Vagina (tissue), 2 donors: ENCODE data around the gene KANK4.

ENCODE experiments used
- CTCF ChIP-seq, 3 experiments: fragments of 450-650 bp in 2 of 3; fragments of 200-600 bp in 1 of 3; sonication (generic) in 1 of 3; IDR thresholded peaks; one replicate each; pipeline ENCODE4 v1.5.1; 2017 to 2019; ENCODE audit warnings: antibody characterized with exemption in 3 of 3, mild to moderate bottlenecking in 2 of 3, moderate library complexity in 2 of 3
- POLR2A ChIP-seq, 2 donors: fragments of 450-650 bp; IDR thresholded peaks; one replicate each; pipeline ENCODE4 v1.6.1; 2017; ENCODE audit warnings: antibody characterized with exemption in 2 of 2, mild to moderate bottlenecking in 2 of 2, moderate library complexity in 2 of 2
- POLR2AphosphoS5 ChIP-seq, 2 donors: sonication (generic); formaldehyde crosslinking; IDR thresholded peaks; one replicate each; pipeline ENCODE4 v1.9.0; 2017; ENCODE audit warnings: antibody characterized with exemption in 2 of 2, mild to moderate bottlenecking in 2 of 2, low read depth in 1 of 2; ENCODE audit not compliant: insufficient read depth in 1 of 2

GRCh38 chr1:62308606-62309005, 10.6 kb downstream of the KANK4 start:
- TF ChIP-seq POLR2A (IDR thresholded peaks at IDR 0.05) (no peak), CTCF (IDR thresholded peaks at IDR 0.05) (no peak), POLR2AphosphoS5 (IDR thresholded peaks at IDR 0.05; ENCODE audit: insufficient read depth in 1 of 2, low read depth in 1 of 2) (no peak)
